ENCODE measurements around the gene EVI5.
"Not testable (repeated sequence)": the region's sequence is repeated elsewhere in the genome, so short reads cannot be mapped to it uniquely, and the experiment has no call there.

The EVI5 gene

DNA sequence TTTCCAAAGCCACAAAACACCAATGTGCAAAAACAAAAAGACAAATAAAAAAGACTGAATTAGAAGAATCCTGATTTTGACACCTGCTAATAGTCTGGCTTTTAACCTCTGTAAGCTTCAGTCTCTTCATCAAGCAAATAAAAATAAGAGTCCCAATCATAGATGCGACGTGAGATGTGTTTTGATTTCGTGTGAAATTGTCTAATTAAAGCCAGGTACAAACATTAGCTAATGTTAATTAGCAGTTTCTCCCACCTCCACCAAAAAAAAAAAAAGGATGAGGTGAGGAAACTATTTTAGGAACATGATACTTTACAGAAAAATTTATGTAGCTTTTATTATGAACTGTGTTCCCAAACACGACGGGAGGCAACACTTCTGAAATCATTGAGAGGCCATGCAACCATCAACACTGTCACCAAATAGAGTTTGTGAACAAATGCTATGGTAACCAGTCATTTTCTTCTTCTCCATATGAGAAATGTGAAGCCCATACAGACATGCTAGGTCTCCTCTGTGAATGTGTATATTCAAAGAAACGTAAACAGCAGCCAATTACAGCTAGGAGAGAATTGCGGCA is 6.7 kb upstream of the EVI5 start:
- DNase-seq = no peak

DNA sequence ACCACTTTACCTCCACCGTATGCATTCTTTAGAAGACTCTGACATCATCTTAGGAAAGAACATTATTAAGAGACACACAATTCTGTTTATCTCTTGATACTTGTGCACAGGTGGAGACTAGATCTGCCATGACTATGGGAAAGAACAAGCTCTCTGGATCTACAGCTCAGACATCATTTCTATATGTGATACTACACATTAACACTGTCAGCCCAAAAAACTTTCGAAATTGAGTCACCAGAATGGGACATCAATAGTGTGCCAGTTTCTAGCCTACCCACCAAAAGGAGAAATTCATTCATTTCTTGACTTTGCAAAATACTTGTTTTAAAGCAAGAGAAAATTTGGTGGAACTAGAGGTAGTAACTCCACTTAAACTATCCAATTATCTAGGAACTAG is 6.0 kb upstream of the EVI5 start:
- no peak for DNase-seq

DNA sequence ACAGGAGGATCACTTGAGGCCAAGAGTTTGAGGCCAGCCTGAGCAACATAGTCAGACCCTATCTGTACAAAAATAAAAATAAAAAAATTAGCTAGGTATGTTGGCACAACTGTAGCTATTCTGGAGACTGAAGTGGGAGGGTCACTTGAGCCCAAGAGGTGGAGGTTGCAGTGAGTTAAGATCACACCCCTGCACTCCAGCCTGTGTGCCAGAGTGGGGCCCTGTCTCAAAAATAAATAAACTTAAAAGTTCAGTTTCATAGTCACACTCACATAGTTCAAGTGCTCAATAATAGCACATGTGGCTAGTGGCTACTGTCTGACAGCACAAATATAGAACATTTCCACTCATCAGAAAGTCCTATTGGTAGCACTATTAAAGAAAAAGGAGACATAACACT is 5.2 kb upstream of the EVI5 start:
- DNase-seq = no peak

DNA sequence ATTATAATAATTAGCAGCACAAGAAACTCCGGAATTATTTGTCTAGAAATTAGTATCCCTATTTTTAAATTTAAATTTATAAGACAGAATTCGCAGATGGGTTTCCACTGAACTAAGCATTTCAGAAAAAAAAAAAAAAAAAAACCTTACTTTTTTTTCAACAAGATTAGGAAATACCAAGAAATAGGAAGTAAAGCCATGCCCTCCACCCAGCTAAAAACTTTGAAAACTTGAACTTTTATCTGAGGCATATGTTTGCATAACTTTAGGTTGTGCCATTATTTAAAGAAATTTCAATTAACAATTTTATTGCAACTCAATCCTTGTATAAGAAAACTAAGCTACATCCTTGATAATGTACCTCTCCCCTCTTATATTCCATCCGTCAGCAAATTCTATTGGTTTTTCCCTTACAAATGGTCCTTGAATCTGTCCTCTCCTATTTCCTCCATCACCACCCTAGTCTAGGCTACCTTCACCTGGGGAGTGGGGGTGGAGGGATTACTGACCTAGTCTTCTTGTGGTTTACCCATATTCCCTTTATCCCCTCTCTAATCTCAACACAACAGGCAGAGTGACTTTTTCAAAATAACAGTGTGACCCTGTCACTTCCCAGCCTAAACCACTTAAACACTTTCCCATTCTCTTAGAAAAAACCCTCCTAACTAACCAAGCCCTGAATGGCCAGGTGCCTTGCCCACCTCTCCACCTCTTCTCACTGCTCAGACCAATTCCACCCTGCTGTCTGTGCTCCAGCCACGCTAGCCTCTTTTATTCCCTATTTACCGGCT is 1.4 kb upstream of the EVI5 start:
- no peak for DNase-seq

DNA sequence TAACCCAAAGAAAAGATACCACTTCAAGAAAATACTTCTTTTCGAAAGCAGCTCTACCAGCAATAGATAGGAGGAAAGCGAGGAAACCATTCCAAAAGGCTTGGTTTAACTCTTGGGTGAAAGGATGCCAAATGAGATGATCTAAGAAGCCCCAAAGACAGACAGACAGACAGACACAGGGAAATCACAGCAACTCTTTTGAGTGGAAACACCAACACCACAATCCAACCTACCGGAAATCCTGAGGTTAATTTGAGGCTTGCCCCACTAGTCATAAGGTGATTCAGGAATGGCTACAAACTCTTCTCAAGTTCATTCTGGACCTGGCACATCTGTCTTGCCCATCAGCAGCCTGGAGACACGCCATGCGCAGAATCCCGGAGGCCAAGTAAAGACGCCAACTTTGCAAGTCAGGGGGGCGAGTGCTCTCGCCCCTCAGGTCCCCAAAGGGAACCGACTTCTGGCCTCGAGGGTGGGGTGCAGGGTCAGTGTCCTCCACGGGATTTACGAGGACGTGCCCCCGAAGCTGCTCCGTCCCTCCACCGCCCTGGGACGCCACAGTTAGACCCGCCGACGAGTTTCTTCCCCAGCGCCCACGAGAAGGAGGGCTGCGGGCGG is 778 bp downstream of the EVI5 start:
- DNase-seq = no peak

DNA sequence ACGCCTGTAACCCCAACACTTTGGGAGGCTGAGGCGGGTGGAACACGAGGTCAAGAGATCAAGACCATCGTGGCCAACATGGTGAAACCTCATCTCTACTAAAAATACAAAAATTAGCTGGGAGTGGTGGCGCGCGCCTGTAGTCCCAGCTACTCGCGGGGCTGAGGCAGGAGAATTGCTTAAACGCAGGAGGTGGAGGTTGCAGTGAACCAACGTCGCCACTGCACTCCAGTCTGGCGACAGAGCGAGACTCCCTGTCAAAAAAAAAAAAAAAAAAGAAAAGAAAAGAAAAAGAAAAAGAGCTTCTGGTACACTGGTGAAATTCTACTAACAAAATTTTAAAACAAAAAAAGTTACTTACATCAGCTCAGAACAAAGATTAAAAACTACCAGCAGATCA is 1.4 kb downstream of the EVI5 start:
- not testable (repeated sequence) for DNase-seq

DNA sequence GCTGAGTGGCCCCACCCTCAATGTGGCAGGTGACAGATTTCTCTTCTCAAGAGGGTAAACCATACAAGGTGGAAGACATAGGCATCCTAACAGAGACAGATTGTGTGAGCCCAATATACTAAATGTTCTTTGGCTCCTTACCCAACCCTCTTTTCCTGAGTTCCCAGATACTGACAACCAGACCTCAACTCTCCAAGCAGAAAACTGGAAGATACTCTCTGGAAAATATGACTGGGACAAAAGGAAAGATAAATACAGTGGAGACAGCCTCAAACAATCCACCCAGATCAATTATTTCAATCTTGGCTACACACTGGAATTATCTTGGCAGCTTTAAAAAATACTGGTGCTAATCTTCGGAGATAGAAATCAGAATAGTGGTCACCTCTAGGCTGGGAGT is 6.5 kb downstream of the EVI5 start:
- DNase-seq = no peak

DNA sequence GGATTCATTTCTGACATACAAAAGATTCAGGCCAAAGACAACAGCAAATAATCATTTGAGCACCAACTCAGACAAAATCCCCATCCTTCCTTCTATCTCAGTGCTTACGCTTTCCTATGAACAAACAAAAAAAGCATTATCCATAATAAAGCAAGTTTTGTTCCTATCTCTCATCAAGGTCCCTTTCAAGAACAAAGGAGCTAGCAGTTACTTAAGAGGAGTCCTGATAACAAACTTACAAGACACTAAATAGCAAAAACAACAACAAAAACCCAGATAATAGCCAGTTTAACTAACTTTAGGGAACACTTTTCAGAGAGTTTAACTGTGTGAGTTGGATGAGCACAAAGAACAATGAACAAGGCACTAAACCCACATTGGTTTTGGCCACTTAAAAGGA is 10.5 kb downstream of the EVI5 start:
- no peak for DNase-seq

DNA sequence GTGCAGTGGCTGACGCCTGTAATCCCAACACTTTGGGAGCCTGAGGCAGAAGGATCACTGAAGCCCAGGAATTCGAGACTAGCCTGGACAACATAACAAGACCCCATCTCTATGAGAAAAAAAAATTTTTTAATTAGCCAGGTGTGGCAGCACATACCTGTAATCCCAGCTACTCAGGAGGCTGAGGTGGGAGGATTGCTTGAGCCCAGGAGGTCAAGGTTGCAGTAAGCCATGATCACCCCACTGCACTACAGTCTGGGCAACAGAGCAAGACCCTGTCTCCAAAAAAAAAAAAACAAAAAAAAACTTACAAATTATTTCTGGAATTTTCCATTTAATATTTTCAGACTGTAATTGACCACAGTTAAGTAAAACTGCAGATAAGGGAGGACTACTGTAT is 11.2 kb downstream of the EVI5 start:
- not testable (repeated sequence) for DNase-seq

DNA sequence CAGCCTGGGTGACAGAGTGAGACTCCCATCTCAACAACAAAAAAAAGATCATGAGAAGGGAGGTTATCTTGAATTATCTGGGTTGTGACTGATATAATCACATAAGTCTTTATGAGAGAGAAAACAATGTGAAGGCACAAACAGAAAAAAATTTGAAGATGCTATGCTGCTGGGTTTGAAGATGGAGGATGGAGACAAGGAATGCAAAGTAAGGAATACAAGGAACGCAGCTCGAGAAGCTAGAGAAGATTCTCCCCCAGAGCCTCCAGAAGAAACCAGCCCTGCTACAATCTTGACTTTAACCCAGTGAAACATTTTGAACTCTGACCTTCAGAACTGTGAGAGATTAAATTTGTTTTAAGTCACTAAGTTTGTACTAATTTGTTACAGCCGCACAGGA is 15.1 kb downstream of the EVI5 start:
- DNase-seq = no peak

DNA sequence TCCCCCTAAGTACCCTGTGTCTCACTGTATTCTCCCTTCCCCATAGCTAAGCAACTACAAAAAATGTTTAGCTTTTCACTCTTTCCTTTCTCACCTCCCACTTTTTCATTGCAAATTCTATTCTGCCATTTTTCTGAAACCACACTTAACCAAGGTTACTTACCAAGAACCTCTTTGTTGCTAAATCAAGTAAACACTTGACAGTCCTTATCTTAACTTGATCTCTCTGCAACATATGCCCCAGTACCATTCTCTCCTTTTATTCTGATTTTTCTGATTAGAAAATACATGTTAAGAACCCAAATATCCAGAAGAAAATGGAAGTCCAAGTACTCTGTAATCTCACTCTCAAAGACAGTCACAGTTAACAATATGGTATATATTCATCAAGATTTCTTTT is 16.0 kb downstream of the EVI5 start:
- DNase-seq = no peak

DNA sequence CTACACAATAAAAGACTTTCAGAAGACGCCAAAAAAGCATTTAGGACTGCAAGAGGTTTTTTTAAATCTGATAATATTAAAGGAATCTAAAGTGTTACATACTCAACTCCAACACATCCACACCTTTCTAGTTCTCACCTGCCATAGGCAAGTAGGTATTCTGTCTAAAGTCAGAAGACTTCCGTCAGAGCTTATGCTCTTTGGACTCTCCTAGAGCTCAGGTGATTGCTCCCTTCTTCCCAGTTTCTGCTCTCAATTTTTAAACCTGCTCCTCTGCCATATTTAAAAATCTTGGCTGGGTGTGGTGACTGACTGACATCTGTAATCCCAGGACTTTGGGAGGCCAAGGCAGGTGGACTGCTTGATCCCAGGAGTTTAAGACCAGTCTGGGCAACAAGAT is 16.6 kb downstream of the EVI5 start:
- DNase-seq = no peak

DNA sequence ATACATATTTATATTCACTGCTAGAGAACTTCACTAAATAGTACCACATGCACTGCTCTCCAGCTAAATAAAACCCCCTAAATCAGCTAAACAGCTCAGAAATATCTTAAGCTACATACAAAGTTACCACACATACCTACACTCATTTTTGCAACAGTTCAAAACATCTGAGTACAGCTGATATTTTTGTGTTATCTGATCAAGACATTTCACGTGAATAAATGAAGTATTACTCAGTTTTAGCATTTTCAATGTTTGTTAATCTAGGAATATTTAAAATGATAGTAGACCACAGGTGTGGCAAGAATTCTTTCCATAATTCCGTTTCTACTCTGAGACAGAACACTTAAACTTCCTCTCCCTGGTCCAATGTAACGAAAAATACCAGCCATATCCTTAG is 20.8 kb downstream of the EVI5 start:
- DNase-seq = no peak

DNA sequence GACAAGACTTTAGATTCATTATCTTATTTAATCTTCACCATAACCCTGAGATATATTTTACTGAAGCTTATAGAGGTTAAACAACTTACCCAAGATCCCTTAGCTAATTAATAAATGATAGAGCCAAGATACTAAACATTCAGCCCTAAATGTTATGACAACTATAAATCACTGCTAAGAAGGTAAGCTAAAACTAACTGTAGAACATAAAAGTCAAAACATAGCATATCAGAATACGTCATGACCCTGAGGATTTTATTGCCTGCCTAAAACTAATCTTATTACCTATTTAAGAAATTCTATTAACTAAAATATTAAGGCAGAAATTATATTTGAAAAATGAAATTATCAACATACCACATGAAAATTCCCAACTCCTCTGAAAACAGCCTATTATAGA is 22.6 kb downstream of the EVI5 start:
- DNase-seq = no peak

DNA sequence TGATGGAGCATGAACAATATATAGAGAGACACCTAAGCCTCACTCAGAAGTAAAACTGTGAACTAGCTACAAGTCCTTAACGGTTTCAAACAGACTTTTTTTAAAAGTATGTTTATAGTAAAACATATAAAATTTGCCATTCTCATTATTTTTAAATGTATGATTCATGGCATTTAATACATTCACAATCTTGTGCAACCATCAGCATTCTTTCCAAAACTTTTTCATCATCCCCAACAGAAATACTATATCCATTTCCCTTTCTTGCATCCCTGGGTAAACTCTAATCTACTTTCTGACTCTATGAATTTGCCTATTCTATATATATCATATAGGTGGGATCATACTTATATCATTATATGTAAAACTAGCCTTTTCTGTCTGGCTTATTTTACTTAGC is 25.5 kb downstream of the EVI5 start:
- no peak for DNase-seq

DNA sequence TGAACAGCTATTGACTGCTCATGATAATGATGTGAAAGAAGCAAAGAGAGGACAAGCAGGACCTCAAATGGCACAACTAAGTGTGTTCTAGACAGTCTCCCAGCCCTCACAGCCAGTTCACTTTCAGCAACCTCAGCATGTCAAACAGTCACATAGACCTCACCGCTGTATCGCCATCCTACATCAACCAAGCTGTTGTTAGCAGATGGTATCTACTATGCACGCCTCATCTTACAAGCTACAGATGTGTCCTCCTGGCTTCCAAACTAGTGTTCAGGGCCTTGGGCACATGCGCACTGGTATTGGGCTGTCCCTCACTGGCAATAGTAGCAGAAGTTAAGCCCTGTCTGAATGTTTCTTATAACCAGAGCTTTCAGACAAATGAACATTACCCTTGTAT is 28.4 kb downstream of the EVI5 start:
- DNase-seq = no peak

DNA sequence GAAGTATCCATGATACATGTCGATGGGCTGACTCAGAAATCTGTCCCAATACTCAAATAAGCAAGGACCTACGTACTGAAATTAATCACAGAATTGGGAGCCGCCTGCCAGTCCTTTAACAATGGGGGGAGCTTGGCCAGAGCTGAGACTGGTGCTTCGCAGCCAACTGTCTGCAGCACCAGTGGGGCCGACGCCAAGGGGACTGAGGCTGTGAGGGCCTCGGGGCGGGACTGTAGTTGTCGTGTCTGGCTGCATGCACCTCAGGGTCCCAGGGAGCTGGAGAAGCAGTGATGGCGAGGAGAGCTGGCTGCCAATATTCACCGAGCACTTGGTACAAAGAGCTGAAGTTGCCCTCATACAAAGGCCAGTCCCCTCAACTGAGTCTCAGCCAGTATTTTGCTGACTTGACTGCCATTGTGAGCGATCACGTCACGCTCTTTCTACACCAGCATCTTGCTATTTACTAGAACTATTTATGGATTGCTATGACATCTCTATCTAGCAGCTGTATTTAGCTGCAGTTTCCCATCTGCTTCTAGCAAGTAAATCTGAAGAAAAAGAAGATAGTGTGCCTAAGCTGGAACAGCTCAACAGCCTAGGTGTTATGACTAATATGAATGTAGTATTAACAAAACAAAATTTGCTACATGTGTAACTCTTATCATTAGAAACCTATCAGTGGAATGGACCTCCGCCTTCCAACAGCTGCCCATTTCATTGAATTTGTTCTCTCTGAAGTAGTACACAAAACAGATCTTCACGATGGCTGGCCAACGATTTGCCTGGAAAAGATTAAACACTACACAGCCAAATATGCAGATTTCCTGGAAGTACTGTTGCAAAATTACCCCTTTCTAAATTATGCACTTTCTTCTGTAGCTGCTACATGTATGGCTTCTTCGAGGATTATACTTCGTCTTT is 29.1 kb downstream of the EVI5 start:
- no peak for DNase-seq

DNA sequence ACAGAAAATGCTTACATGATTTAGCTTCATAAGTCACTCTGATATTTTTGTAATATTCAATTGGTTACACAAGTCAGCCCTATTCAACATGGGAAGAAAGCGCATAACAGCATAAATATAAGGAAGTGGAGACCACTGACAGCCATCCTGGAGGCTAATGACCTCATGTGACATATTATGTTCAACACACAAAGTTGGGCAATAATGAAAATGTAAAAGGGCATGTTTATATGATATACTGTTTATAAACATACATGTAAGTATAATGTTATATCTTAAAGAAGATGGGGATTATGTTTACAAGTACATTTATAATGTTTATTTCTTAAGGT is 30.2 kb downstream of the EVI5 start:
- DNase-seq = no peak

DNA sequence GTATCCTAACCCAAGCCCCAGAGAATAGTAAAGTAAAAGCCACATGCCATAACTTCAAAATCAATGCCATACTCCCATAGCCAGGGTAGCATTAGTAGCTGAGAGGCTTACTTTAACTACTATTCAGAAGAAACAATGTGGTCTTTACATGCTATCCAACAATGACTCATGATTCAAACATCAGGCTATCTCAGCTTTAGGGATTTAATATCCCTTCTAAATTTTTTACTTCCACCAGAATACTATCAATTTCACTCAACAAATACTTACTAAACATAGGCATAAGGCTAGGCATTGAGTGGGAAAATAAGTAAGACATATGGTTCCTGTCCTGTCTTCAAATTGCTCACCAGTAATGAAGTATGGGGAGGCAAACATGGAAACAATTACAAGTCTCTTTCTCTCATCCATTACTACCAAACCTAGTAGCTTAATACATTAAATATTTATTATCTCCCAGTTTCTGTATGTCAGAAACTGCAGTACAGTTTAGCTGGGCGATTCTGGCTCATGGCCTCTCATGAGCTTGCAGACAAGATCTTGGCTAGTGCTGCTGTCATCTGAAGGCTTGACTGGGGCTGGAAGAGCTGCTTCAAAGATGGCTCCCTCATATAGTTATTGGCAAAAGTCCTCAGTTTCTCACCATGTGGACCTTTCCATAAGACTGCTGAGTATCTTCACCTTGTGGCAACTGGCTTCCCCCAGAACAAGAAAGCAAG is 30.7 kb downstream of the EVI5 start:
- no peak for DNase-seq

DNA sequence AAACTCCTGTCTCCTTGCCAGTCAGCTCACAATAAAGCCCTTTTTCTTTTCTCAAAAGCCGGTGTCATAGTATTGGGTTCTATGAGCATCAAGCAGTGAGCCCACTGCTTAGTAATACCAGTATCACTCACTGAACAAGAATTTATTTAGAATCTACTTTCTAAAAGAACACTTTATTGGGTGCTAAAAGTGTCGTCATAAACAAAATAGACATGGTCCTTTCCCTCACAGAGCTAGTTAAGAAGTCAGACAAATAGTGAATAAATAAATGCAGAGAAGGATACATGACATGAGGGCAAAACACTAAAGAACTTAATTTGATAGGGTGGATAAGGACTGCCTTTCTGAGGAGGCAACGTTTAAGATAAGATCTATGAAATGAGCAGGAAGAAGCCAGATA is 32.2 kb downstream of the EVI5 start:
- no peak for DNase-seq

DNA sequence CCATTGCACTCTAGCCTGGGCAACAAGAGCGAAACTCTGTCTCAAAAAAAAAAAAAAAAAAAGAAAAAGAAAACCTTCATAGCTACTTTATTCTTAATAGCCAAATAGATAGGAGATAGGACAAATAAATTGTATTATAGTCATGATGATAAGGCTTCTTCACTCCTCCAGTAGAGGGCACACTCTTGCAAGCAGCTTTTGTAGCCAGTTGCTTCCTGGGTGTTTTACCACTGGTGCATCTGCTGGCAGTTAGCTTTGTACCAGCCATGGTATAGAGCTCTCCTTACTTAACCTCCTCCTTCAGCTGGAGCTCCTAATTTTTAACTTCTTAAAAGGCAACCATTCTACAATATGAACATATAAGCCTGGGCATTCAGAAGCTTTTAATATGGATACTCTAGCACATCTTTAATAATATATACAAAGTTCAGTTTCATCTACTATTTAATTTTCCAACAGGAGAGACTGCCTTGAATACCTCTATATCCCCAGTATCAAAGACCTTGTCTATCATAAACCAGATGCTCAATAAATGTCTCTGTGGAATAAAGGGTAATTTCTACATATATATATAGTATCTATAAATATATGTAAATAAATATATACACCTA is 35.8 kb downstream of the EVI5 start:
- no peak for DNase-seq

DNA sequence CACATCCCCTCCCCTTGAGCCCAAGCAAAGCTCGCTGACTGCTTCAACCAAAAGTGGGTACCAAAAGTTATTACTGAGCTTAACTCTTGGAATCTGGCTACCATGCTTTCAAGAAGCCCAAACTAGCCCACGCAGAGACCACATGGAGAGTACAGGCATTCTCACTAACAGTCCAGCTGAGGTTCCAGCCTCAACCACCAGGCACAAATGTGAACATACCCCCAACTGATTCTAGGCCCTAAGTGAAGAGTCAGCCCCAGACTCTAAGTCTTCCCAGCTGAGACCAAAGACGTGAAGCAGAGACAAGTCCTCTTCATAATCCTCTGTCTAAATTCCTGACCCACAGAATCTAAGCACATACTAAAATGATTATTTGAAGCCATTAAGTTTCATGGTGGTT is 36.8 kb downstream of the EVI5 start:
- DNase-seq = no peak

DNA sequence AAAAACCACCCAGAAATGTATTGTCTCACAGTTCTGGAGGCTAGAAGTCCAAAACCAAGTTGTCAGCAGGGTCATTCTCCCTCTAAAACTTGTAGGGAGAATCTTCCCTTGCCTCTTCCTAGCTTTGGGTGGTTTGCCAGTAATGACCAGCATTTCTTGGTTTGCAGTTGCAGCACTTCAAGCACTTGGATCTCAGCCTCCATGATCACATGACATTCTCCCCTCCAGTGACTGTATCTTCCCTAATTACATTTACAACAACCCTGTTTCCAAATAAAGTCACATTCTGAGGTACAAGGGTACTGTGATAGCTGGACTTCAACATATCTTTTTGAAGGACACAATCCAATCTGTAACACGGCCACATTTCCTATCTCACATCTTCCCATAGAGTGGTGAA is 37.2 kb downstream of the EVI5 start:
- DNase-seq = no peak

All from activated CD4-positive, CD25-positive, alpha-beta regulatory T cell treated with anti-CD3 and anti-CD28 coated beads, Interleukin-2, amount 50 U/mL, for 72 hours (primary cell).